BJ (cell line): ENCODE results near the gene NGEF. TPM values are rescaled to one million over a fixed set of nuclear protein-coding genes. Genes with fewer than 3 reads are reported as not detected.
A peak's percentile ranks its signal among the peaks of the same experiment; 100 is the strongest.

ENCODE experiments used
- CTCF ChIA-PET: fragments of 350-600 bp; formaldehyde crosslinking; extraction: SDS; loops from one replicate; lab custom pipeline; 2021; ENCODE audit warnings: antibody characterized with exemption, inconsistent platforms; lab: Yijun Ruan, JAX
- POLR2A ChIA-PET: fragments of 300-600 bp; sonication (Branson Sonifier 250); formaldehyde crosslinking; extraction: SDS; loops from one replicate; lab custom pipeline; 2021; ENCODE audit warnings: antibody characterized with exemption; lab: Charles Lee
- DNase-seq: peaks from one replicate; pipeline ENCODE4 v3.0.0-alpha.2; 2011; ENCODE audit warnings: low read depth
- H3K27me3 ChIP-seq: 2 replicates; pipeline ENCODE4 v1.6.0; 2011; ENCODE audit warnings: low read length; ENCODE audit not compliant: control insufficient read depth, insufficient read depth
- H3K36me3 ChIP-seq: 2 replicates; pipeline ENCODE4 v1.5.1; 2011; ENCODE audit warnings: low read length; ENCODE audit not compliant: control insufficient read depth, insufficient read depth
- H3K4me3 ChIP-seq: 2 replicates; pipeline ENCODE4 v1.5.1; 2011; ENCODE audit warnings: low read depth, mild to moderate bottlenecking, control low read depth, low read length
- CTCF ChIP-seq: IDR thresholded peaks from 2 replicates; pipeline ENCODE4 v1.5.1; 2011; ENCODE audit warnings: low read depth, mild to moderate bottlenecking, control low read depth, inconsistent platforms, low read length, moderate library complexity; ENCODE audit not compliant: insufficient read depth
- polyA plus RNA-seq: library from polyadenylated mRNA; depleted of rRNA; stranded (reverse); fragments of >200 nt; gene quantifications from 2 replicates; pipeline ENCODE4 v1.2.3, GENCODE V29; 2011

The NGEF gene
- polyA plus RNA-seq, 1 experiment, result 0.23 TPM

GRCh38 chr2:232993231-232993821, 19.7 kb downstream of the NGEF start:
- DNase-seq, result no peak
- CTCF ChIA-PET, result interaction anchor here (1.6 kb wide), 1 partner anchor 9 kb away, joined by 3 read pairs; no protein-coding TSS in a partner anchor

DNA sequence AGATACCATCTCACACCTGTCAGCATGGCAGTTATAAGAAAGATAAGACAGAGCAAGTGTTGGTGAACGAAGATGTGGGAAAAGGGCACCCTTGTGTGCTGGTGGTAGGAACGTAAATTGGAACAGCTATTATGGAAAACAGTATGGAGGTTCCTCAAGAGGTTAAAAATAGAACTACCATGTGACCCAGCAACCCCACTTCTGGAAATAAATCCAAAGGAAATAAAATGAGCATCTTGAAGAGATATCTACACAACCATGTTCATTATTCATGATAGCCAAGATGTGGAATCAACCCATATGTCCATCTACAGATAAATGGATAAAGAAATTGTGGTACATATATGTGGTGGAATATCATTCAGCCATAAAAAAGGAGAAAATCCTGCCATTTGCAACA, 26.9 kb downstream of the NGEF start:
- CTCF ChIA-PET, result no interaction called here
- no peak for TF ChIP-seq CTCF
- Histone ChIP-seq H3K4me3 (no peak overlapping the region), H3K27me3 (peaks cover 1% of the 10 kb centered on the region; the same call in 1 of the 2 replicates), H3K36me3 (no peaks in the 10 kb centered on the region)
- no peak for DNase-seq
- POLR2A ChIA-PET, result no interaction called here

More at GRCh38 chr2:232993231-232993821, 19.7 kb downstream of the NGEF start:
- POLR2A ChIA-PET, result no interaction called here
- Histone ChIP-seq H3K4me3 (no peak overlapping the region), H3K36me3 (no peaks in the 10 kb centered on the region), H3K27me3 (no peaks in the 10 kb centered on the region; the same call in 1 of the 2 replicates)
- TF ChIP-seq CTCF, result no peak

DNA sequence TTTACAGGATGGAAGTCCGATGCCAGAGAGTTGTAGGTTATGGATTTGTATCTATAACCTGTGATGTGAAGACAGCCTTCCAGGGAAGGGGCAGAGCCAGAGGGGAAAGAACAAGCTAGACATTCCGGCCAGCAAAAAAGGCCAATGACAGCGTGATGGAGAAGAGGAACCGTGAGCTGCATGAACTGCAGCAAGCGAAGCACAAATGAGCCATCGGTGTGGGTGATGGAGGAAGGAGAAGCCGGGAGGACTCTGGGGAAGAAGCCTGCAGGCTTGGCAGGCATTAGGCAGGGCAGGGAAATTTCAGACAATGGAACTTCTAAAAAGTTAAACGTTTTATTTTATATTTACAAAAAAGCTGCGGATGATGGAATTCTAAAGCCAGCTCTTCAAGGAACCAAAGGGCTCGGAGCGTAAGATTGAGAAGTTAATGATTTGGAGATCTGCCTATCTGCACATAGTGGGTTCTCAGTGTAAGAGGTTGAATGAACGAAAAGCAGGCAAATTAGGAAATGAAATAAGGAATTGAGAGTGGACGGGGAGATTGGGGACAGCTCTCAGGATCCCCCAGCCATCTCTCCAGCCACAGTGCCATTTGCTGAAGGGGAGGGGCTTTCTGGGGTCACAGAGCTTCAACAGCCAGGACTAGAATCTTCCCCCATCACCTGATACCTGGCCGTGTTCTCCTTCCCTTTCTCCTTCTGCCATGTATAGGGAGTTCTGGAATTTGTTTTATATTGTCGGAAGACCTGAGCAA, 28.4 kb downstream of the NGEF start:
- POLR2A ChIA-PET, result no interaction called here
- no peaks in the 10 kb centered on the region for H3K36me3 ChIP-seq
- CTCF ChIA-PET, result no interaction called here
- no peak for DNase-seq
- TF ChIP-seq CTCF, result no peak
- no peak overlapping the region for H3K4me3 ChIP-seq
- H3K27me3 ChIP-seq, result peaks cover 1% of the 10 kb centered on the region; the same call in 1 of the 2 replicates

DNA sequence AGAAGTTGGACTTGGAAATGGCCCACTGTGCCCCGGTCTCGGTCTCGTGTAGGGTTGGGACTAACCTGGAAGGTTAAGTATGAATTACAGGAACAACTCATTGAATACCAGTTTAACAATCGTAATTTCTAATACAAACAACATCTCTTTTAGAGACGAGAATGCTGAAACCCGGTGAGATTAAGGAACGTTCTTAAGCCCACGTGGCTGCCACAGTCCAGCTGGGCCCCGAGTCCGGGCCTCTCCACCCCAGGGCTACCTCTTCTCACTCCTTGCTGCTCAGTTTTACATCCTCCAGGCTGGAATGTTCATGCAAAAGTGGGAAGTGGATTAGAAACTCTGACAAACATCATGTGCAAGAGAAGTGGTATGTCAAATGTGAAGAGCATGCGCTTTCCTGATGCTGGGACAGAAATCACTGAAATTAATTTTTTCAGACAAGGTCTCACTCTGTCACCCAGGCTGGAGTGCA, 29.4 kb downstream of the NGEF start:
- TF ChIP-seq CTCF, result no peak
- CTCF ChIA-PET, result no interaction called here
- Histone ChIP-seq H3K27me3 (peaks cover 1% of the 10 kb centered on the region; the same call in 1 of the 2 replicates), H3K36me3 (no peaks in the 10 kb centered on the region), H3K4me3 (no peak overlapping the region)
- DNase-seq, result no peak
- POLR2A ChIA-PET, result no interaction called here

DNA sequence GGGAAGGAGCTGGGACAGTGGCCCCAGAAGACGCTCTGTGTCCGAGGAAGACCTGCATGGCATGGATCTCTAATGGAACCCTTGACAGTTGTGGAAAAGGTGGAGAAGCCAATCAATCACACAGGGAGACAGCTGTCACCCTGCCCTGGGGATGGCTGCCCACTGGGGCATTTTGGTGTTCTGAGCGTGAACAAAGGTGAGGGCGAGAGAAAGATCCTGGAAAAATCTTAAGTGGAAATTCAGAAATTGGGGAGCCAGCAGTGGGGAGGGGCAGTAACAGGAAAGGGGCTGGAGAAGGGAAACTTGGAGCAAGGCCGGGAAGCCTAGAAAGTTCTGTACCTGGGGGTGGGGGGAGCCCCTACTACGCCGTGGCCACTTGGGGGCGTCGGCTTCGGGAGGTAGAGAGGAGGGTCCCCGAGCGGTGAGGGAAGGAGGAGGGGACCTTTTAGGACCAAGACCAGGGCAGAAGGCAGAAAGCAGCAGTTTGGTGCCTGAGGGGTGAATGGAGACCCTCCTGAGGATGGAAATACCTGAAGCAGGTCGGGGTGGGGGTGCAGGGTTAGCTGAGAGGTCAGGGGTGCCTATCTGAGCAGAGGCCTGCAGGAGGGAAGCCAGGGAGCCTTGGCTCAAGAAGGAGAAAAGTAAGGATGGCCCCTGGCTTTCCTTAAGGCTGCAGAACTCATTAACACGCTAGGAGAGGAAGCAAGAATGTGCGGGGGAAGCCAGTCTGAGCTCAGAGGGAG, 30.0 kb downstream of the NGEF start:
- Histone ChIP-seq H3K36me3 (no peaks in the 10 kb centered on the region), H3K27me3 (peaks cover 1% of the 10 kb centered on the region; the same call in 1 of the 2 replicates), H3K4me3 (no peak overlapping the region)
- ChIA-PET CTCF (no interaction called here), POLR2A (no interaction called here)
- 0 out of 2 replicates have a peak, but pooled peaks have one; percentile 3 for TF ChIP-seq CTCF
- DNase-seq, result no peak
